Mucosa of rectum (tissue), 2 donors: ENCODE results near the gene LHFPL2.

Experiments used
- H3K27ac ChIP-seq, 2 donors: one replicate each; pipeline ENCODE4 v1.7.0; 2013; ENCODE audit warnings: inconsistent platforms in 2 of 2, low read depth in 2 of 2, low read length in 2 of 2
- H3K27me3 ChIP-seq, 2 donors: one replicate each; pipeline ENCODE4 v1.7.0; 2013; ENCODE audit warnings: low read length in 2 of 2; ENCODE audit not compliant: control insufficient read depth in 2 of 2, insufficient read depth in 2 of 2
- H3K36me3 ChIP-seq, 2 donors: one replicate each; pipeline ENCODE4 v1.7.0; 2013; ENCODE audit warnings: low read length in 2 of 2; ENCODE audit not compliant: control insufficient read depth in 2 of 2, insufficient read depth in 2 of 2
- H3K4me1 ChIP-seq, 2 donors: one replicate each; pipeline ENCODE4 v1.7.0; 2013; ENCODE audit warnings: low read length in 2 of 2, mild to moderate bottlenecking in 1 of 2; ENCODE audit not compliant: control insufficient read depth in 2 of 2, insufficient read depth in 2 of 2
- H3K4me3 ChIP-seq, 2 donors: one replicate each; pipeline ENCODE4 v1.7.0; 2013; ENCODE audit warnings: low read length in 2 of 2
- H3K9ac ChIP-seq, 2 donors: one replicate each; pipeline ENCODE4 v1.7.0; 2013; ENCODE audit warnings: low read length in 2 of 2, low read depth in 1 of 2, mild to moderate bottlenecking in 1 of 2
- H3K9me3 ChIP-seq, 2 donors: one replicate each; pipeline ENCODE4 v1.7.0; 2013; ENCODE audit warnings: low read length in 2 of 2; ENCODE audit not compliant: control insufficient read depth in 2 of 2
- donor health status: healthy.
- donor health status: Normal muscosa, but diverticular disease.

LHFPL2 gene

DNA sequence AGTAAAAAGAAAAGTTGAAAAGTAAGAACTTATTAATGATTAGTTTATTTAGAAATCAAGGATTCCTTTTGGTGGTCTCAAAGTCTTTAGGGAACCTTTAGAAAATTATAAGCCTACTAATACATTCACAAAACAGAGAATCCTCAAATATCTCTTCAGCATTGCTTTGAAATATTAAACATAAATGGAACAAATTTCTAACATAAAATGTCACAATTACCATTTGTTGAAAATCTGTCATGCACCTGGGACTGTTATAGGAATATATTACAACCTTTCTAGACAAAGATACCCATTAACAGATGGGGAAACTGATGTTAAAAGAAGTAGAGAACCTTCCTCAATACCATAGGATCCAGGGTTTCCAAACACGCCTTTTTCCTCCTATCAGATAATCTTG is 83.2 kb downstream of the LHFPL2 start:
- no peaks in the 10 kb centered on the region for H3K27me3 ChIP-seq
- H3K9me3 ChIP-seq: no peaks in the 10 kb centered on the region
- peaks cover 0 to 5% of the 10 kb centered on the region in 2 donors for H3K36me3 ChIP-seq
- H3K27ac ChIP-seq: no peak overlapping the region
- H3K9ac ChIP-seq: no peak overlapping the region
- no peak overlapping the region for H3K4me3 ChIP-seq
- peaks cover 0 to 2% of the 10 kb centered on the region in 2 donors for H3K4me1 ChIP-seq

- H3K27ac ChIP-seq: no peak overlapping the region
- H3K27me3 ChIP-seq: no peaks in the 10 kb centered on the region
- no peak overlapping the region for H3K4me3 ChIP-seq
- H3K4me1 ChIP-seq: no peaks in the 10 kb centered on the region
- H3K36me3 ChIP-seq: peaks cover 0 to 5% of the 10 kb centered on the region in 2 donors
- H3K9me3 ChIP-seq: no peaks in the 10 kb centered on the region
- H3K9ac ChIP-seq: no peak overlapping the region
These were observed 85.0 kb downstream of the LHFPL2 start for GRCh38 chr5:78563621-78564020.

DNA sequence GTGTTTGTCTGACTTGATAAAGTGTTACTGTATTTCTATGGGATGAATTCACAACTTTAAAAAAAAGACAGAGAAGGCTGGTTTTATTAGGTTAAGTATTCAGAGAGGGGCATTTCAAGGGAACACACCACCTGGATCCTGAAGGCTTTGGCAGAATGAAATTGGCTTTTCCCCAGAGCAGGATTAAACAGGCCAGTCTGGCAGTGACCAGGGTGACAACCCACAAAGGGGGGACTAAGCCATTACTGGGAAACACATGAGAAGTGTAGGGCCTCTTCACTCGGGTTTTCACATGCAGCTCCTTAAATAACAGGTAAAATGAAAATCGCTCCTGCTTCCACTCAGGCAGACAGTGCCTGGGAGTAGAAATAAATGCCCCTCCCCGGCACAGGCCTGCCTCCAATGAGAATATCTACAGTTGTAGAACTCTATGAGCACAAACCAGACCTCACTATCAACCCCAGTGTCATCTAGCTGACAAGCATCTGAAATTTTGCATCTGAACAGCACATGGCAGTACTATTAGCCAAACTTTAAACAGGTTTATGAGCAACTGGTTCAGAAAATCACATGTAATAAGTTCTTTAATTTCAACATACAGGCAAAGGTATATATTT is 85.8 kb downstream of the LHFPL2 start:
- Histone ChIP-seq H3K4me1 (no peaks in the 10 kb centered on the region), H3K9ac (no peak overlapping the region), H3K36me3 (peaks cover 0 to 5% of the 10 kb centered on the region in 2 donors), H3K9me3 (no peaks in the 10 kb centered on the region), H3K27me3 (no peaks in the 10 kb centered on the region), H3K4me3 (no peak overlapping the region), H3K27ac (no peak overlapping the region)

DNA sequence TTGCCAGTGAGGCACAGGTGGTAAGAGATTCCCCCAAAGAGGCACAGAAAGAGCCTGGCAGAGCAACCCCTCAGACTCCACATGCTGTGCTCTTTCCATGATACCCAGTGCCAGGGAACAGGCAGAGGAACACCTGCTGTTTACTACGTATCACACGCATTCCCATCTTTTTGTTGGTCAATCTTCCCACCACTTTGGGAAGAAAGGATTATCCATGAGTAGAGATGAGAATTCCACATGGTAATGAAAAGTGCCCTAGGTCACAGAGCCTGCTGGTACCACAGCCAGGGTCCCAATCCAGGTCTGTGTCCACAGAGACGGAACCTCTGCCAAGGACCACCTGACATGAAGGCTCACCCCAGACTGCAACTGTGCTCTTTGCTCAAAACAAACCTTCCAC is 86.6 kb downstream of the LHFPL2 start:
- H3K36me3 ChIP-seq: peaks cover 0 to 5% of the 10 kb centered on the region in 2 donors
- H3K27ac ChIP-seq: no peak overlapping the region
- H3K27me3 ChIP-seq: no peaks in the 10 kb centered on the region
- H3K4me1 ChIP-seq: no peaks in the 10 kb centered on the region
- H3K4me3 ChIP-seq: no peak overlapping the region
- H3K9ac ChIP-seq: no peak overlapping the region
- H3K9me3 ChIP-seq: no peaks in the 10 kb centered on the region

GRCh38 chr5:78561261-78561660 is 87.3 kb downstream of the LHFPL2 start:
- Histone ChIP-seq H3K4me1 (no peaks in the 10 kb centered on the region), H3K36me3 (peaks cover 0 to 5% of the 10 kb centered on the region in 2 donors), H3K9ac (no peak overlapping the region), H3K9me3 (no peaks in the 10 kb centered on the region), H3K4me3 (no peak overlapping the region), H3K27me3 (no peaks in the 10 kb centered on the region), H3K27ac (no peak overlapping the region)

DNA sequence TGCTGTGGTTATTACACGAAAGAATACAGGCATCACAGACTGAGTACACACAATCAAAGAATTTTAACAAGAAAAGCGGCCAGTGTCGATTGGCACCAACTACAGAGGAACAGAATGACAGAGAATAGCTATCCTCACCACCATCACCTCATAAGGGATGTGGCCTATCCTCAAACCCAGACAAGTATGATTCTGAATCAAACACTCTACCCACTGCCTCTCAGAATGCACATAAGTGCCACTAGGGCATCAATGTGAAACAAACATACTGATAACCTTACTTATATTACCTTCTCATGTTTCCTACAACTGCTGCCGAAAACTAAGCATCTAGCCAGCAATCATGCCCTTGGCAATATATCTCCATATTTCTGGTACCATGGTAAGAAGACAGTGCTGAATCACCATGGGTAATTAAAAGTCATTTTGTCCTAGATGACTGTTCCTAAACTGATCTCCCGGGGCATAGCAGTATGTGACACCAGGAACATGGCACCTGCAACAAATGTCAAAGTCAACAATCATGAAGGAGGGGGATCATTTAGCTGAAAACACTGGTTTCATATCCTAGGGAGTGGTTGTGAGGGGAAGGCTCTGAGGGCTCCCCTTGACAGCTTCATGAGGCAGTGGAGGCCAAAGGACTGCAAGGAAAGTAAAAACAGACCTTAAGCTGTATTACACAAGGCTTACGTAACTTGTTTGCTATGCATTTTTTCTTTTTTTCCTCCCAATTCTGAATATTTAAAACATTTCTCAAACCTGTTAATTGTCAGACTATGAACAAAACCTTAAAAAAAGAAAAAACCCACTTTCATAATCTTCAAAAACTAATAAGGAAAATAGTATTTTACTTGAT is 88.3 kb downstream of the LHFPL2 start:
- no peak overlapping the region for H3K4me3 ChIP-seq
- no peaks in the 10 kb centered on the region for H3K4me1 ChIP-seq
- H3K36me3 ChIP-seq: peaks cover 0 to 5% of the 10 kb centered on the region in 2 donors
- no peaks in the 10 kb centered on the region for H3K27me3 ChIP-seq
- H3K9me3 ChIP-seq: no peaks in the 10 kb centered on the region
- H3K27ac ChIP-seq: no peak overlapping the region
- no peak overlapping the region for H3K9ac ChIP-seq

DNA sequence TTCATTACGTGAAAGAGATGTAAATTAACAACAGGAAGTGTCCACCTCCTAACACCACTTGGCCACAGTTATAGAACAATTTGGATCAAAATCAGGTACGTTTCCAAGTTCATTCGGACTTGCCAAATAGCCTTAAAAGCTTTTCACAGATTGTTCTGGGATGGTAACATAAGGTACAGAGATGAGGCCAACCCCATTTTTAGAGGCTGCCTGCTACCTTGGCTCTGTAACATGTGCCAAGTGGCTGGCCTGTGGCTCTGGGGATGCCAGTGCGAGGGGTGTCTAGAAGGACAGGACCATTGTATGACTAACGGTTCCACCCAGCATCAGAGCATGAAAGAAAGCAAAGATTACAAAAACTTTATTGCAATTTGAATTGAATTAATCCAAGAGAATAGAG is 91.0 kb downstream of the LHFPL2 start:
- H3K9ac ChIP-seq: no peak overlapping the region
- no peaks in the 10 kb centered on the region for H3K27me3 ChIP-seq
- H3K9me3 ChIP-seq: no peaks in the 10 kb centered on the region
- no peak overlapping the region for H3K27ac ChIP-seq
- H3K36me3 ChIP-seq: no peaks in the 10 kb centered on the region
- H3K4me3 ChIP-seq: no peak overlapping the region
- no peaks in the 10 kb centered on the region for H3K4me1 ChIP-seq

DNA sequence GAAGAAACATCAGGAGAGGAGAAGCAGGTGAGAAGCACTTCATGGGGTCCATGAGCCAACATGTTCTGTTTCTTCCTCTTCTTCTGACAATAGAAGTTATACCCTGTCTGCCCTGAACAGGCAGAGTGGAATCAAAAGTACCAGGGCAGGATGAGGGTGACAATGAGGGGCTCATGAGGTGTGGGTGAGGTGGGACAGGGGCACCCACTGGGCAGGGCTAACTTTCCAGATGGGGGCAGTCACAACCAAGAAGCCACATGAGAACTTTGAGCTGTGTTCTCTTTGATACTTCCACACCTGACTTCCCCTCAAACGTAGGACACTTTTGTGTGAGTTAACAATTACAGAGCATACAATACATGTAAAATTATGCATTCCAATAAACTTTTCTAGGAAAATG is 92.7 kb downstream of the LHFPL2 start:
- Histone ChIP-seq H3K27ac (no peak overlapping the region), H3K4me3 (no peak overlapping the region), H3K9me3 (no peaks in the 10 kb centered on the region), H3K27me3 (no peaks in the 10 kb centered on the region), H3K9ac (no peak overlapping the region), H3K36me3 (no peaks in the 10 kb centered on the region), H3K4me1 (no peaks in the 10 kb centered on the region)

GRCh38 chr5:78554670-78555069 is 93.9 kb downstream of the LHFPL2 start:
- H3K9me3 ChIP-seq: no peaks in the 10 kb centered on the region
- H3K4me1 ChIP-seq: no peaks in the 10 kb centered on the region
- H3K27me3 ChIP-seq: no peaks in the 10 kb centered on the region
- H3K27ac ChIP-seq: no peak overlapping the region
- no peaks in the 10 kb centered on the region for H3K36me3 ChIP-seq
- no peak overlapping the region for H3K9ac ChIP-seq
- H3K4me3 ChIP-seq: no peak overlapping the region

DNA sequence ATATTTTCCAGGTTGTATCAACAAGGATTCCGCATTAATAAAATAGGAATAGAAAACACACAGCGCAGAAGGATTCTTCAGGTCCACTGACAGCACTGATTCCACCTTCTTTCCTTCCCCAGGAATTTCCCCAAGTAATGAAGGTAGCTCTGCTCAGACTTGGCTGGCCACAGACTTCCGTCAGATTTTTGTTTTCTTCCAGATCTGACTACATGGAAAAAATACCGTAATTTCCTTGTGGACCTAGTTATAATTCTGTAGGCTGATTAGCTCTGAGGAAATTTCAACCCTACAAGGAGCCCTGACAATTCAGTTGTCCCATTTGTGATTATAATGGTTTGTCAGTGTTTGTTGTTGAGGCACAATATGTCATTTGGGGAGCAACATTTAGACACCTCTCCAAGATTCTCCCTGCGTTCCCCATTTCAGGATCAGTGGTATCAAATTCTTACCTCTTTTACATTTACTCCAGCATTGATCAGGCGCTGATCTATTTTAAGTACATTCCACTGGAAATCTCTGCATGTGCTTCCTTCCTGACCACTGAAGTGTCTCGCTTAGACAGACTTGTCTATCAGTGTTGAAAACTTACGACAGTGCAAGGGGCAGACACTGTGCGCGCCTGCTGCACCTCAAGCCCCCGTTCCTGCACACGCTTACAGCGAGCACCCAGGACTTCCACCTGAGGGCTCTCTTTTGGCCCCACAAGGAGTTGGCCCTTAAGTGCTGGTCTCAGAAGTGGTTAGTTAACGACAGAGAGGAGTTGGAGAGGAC is 94.8 kb downstream of the LHFPL2 start:
- no peaks in the 10 kb centered on the region for H3K9me3 ChIP-seq
- no peaks in the 10 kb centered on the region for H3K27me3 ChIP-seq
- no peaks in the 10 kb centered on the region for H3K4me1 ChIP-seq
- H3K27ac ChIP-seq: no peak overlapping the region
- H3K36me3 ChIP-seq: no peaks in the 10 kb centered on the region
- no peak overlapping the region for H3K9ac ChIP-seq
- no peak overlapping the region for H3K4me3 ChIP-seq
